ENCODE measurements around the gene ZFP3. TPM values are rescaled to one million over a fixed set of nuclear protein-coding genes. Genes with fewer than 3 reads are reported as not detected.
"Not testable (repeated sequence)": the region's sequence is repeated elsewhere in the genome, so short reads cannot be mapped to it uniquely, and the experiment has no call there.

ZFP3 gene
- total RNA-seq, 1 donor from 2014 or later: 4.2 TPM

DNA sequence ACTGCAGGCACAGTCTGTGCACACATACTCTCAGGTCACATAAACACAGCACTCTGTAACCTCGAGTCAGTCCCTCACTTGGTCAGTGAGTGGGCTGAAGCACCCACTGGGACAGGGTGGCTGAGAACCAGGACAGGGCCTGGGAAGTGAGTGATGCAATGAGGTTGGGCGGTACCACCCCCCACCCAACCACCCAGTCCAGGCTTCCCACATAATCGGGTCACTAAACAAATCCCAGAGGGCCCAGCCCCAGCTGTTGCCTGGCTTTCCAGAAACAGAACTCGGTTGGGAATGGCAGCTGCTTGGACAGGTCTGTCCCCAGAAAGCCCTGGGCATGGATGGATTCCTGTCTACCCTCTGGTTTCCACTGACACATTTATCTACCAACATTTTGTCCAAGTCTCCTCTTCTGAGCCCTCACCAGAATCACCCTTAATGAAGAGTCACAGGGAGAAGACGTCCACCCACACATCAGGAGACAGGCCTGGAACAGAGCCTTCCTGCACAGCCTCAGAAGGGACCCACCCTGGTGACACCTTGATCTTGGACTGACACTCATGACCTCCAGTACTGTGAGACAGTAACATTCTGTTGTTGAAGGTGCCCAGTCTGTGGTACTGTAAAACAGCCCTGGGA is 46.0 kb downstream of the ZFP3 start:
- DNase-seq (ENCODE audit: low spot score): peak; percentile 69

DNA sequence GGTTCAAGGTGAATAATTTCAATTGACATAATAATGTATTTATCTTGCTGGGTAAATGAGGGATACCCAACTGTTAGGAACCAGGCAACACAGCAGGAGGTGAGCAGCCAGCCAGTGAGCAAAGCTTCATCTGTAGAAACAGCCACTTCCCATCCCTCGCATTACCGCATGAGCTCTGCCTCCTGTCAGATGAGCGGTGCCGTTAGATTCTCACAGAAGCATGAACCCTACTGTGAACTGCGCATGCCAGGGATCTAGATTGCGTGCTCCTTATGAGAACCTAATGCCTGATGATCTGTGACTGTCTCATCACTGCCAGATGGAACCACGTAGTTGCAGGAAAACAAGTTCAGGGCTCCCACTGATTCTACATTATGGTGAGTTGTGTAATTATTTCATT is 46.6 kb downstream of the ZFP3 start:
- peak; percentile 41 for DNase-seq (ENCODE audit: low spot score)

DNA sequence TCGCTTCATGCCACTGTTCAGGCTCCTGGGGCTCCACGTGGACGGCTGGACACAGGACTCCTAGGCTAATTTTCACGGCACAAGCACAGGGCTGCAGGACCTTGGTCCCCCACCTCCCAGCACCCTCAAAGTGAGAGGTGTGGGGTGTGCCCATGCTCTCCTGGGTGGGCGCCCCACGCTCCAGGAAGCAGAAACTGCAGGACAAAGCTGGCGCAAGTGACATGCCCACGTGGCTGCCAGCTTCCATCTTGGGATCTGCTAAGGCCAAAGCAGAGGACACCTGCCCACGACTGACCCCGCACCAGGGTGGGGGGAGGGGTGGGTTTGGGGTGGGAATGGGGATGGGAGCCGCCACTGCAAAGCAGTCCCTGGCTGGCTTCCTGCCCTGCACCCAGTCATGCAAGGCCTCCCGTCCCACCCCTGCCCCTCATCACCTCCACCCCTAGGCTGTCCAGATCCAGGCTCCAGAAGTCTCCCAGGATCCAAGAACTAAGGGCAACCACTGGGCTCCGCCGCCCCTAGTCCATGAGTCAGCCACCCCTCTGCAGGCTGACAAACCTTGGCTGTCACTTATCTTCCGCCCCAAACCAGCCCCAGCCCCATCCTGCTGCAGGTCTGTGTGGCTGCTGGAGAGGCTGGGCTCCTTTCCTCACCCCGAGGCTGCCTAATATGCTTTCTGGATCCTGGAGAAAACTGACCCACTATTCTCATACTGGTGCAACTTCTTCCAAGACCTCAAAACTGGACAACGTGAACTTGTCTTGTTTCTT is 48.6 kb downstream of the ZFP3 start:
- DNase-seq (ENCODE audit: low spot score): peak; percentile 60

DNA sequence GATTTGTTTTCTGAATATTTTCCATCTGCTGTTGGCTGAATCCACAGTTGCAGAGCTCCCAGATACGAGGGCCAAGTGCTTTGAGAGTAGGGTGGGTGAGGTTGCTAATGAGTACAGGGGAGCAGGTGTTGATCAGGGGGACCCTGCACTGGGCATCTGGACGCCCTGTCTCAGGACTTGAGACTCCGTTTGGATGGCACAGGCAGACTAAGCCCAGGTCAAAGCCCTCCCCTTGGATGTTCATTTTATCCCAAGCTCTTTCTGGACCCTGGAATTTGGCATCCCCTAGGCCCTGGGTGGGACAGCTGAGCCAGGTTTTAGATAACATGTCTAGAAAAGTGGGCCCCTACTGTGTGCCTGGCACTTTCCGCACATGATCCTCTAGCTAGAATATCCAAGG is 49.6 kb downstream of the ZFP3 start:
- no peak for DNase-seq (ENCODE audit: low spot score)

DNA sequence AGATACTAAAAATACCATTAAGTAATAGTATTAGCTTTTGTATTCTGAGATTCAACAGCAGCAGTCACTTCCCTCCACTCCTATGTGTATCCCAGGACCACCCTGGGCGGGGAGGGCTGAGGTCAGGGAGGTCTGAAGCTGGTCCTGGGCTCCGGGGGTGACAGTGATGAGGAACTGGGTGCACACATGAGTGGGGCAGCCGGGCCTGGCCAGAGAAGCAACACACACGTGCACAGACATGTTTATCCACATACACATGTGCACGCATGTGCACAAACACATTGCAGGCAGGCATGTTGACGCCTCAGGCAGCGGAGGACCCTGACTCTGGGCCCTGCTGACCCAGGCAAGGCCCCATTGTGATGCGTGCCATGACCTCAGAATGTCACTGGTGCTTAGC is 50.1 kb downstream of the ZFP3 start:
- peak; percentile 35 for DNase-seq (ENCODE audit: low spot score)

DNA sequence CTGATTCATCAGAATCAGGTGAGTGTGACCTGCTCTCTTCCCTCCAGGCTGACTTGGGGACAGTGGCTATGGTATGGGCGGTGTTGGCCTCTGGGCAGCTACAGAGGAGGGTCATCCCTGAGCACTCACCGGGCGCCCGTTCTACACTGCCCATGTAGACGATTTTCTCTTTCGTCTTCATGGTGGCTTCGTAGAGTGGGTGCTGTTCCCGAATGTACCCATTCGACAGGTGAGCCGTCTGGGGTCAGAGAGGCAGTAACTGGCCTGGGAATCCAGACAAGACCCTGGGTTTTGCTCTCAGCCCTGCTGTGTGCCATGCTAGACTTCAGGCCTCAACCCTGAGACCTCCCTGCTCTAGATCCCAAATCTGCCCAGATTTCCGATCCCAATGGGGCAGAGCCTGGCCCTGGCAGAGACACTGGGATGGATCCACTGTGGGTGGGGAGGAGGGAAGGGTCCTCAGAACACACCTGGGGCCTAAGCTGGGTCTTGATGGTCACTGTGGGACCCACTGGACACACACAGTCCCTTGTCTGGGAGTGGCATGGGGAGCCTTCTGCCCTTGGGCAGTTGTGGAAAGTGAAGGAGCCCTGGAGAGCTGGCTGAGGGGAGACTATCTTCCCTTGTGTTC is 50.8 kb downstream of the ZFP3 start:
- peak; percentile 85 for DNase-seq (ENCODE audit: low spot score)

DNA sequence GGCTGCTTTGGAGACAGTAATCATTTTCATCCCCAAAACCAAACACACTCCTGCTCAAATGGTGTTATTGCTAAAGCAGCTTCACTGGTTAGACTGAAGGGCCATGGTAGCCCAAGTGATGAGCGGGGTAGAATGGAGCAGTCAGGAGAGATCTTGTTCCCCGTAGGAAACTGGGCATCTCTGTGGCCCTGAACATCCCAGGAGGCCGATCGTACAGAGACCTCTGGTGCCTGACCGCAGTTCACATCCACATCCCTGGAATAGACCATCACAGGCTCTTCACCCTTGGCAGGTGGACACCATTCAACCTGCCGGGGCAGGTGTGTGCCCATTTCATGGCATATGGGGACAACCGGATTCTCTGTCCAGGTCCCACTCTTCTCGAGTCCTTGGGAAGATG is 51.5 kb downstream of the ZFP3 start:
- not testable (repeated sequence) for DNase-seq (ENCODE audit: low spot score)

DNA sequence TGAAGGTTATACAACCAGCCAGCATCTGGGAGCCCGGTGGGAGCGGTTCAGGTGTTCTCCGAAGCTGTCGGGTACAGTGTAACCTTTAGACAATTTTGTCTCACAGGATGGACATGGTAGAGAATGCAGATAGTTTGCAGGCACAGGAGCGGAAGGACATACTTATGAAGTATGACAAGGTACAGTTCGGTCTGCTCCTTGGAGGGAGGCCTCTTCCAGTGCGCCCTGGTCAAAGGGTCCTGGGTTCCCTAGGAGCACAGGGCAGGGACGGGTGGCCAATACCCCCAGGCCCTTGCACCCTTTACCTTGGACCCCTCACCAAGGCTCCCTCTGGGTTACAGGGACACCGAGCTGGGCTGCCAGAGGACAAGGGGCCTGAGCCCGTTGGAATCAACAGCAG is 52.0 kb downstream of the ZFP3 start:
- DNase-seq (ENCODE audit: low spot score): not testable (repeated sequence)

DNA sequence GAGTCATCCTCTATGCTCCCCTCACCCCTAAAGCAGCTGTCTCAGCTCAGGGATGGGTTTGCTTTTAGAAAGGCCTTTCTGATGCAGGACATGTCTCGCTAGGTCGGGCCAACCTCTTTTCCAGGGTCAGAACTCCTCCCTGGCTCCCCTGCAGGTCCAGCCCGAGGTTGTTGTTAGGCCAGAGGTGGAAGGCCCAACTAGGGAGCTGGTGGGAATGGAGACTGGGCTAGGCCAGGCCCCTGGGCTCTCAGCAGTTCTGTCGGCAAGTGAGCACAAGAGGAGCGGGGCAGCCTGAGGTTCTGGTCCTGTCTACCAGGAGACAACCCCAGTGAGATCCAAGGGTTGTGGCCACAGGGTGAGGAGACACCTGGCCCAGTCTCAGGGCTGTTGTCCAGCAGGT is 52.4 kb downstream of the ZFP3 start:
- DNase-seq (ENCODE audit: low spot score): not testable (repeated sequence)

DNA sequence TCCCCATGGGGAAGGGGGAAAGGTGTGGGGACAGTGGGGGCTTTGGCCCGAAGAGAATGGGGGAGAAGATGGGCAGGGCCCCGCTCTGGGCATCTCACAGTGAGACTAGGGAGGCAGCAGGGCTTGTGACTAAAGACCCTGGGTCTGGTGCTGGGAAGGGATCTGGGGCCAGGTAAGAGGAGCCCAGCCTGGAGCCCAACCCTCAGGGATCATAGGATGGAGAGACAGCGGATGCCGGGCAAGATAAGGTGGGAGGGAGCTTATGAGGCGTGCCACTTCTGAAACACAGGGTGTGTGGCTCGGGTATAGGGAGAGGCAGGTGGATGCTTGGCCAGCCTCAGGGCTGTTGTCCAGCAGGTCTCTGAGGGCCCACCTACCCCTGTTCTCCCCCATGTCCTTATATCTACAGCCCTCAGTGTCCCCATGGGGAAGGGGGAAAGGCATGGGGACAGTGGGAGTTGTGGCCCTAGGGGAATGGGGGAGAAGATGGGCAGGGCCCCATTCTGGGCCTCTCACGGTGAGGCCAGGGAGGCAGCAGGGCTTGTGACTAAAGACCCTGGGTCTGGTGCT is 53.0 kb downstream of the ZFP3 start:
- DNase-seq (ENCODE audit: low spot score): no peak

DNA sequence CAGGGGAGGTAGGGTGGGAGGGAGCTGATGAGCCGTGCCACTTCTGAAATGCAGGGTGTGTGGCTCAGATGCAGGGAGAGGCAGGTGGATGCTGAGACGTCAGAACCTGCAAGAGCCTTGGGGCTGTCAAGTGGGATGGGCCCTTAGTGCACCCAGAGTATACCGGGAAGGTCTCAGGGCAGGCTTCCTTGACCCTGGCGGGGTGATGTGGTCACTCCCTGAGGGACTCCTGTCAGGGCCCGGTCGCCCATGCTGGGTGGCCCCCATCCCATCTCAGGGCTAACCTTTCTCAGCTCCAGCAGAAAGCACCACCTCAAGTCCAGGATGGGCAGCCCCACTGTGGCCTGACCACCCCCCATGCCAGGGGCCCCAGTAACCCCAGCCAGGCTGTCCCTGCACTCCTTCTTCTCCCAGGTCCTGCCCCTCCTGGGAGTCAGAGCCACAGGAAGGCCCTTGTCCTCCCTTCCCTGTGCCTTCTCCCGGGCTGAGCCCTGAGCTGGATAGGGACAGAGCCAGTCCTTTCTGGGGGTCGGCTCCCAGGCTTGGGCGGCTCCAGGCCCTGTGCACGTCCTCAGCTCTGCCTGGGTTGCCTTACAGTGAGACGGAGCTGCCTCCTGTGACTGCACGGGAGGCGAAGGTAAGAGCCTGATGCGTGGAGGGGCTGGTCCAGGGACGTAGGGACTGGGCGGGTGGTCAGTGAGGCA is 53.7 kb downstream of the ZFP3 start:
- DNase-seq (ENCODE audit: low spot score): not testable (repeated sequence)

DNA sequence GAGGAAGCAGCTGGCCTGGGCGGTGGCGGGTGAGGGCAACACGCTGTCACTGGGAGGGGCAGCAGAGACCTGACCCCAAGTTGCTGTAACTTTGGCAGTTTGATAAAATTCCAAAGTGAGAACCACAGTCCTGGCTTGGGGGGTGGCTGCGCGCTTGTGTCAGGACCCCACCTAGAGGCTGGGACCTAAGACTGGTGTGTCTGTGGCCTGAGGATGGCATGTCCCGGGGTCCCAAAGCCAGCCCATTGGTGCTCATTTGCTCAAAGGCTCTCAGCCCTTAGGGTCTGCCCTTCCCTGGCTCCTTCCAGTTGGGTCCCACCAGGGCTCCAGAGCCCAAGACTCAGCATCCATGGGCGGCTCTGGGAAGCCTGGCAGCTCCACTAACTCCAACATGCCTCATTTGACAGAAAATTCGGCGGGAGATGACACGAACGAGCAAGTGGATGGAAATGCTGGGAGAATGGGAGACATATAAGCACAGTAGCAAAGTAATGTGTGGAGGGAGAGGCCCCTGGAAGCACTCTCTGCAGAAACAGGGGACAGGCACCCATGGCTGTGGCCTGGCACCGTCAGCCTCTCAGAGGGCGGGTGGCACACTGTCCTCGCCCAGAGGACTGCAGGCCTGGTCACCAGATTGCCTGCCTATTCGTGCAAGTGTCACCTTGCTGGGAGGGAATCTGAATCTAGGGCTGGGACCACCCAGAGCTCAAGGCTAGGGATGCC is 54.4 kb downstream of the ZFP3 start:
- DNase-seq (ENCODE audit: low spot score): peak; percentile 57

DNA sequence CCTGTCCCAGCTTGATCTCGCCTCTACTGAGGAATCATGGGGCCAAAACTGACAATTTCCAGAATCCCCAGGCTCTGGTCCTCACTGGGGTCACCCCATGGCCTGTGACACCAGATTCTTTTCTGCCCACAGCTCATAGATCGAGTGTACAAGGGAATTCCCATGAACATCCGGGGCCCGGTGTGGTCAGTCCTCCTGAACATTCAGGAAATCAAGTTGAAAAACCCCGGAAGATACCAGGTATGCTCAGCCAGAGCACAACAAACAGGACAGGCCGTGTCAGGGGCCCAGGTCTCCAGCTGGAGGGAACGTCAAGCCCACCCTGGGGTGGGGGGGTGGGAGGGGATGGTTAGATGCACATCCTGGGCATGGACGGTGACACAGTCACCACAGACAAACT is 55.0 kb downstream of the ZFP3 start:
- peak; percentile 60 for DNase-seq (ENCODE audit: low spot score)

DNA sequence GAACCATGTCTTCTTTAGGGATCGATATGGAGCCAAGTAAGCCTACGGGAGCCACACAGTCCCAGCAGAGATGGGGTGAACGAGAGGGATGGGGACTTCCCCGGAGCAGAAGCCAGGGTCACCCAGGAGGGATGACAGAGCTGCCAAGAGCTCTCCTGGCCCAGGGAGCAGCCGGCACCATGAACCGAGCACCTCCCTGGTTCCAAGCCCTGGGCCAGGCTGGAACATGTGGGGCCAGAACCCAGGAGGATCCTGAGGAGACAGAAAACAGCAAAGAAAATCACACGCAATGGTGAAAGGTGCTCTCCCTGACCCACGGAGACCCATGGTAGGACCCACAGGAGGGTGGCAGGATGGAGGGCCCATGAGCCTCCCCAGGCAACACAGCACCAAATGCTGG is 55.7 kb downstream of the ZFP3 start:
- peak; percentile 45 for DNase-seq (ENCODE audit: low spot score)

DNA sequence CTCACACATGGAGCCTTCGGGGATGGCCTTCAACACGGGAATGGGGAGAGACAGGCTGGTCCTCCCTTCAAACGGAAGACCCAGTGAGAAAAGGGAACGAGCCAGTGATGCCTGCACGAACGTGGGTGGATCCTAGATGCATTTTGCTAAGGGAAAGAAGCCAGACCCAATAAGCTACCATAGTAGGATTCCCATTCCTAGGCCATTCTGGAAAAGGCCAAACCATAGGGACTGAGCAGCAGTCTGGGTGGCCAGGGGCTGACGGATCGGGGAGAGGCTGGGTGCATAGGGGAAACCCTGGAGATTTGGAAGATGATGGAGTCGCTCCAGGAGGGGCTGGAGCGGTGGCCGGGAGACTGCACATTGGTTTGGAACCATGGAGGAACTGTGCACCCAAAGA is 56.3 kb downstream of the ZFP3 start:
- DNase-seq (ENCODE audit: low spot score): peak; percentile 51

DNA sequence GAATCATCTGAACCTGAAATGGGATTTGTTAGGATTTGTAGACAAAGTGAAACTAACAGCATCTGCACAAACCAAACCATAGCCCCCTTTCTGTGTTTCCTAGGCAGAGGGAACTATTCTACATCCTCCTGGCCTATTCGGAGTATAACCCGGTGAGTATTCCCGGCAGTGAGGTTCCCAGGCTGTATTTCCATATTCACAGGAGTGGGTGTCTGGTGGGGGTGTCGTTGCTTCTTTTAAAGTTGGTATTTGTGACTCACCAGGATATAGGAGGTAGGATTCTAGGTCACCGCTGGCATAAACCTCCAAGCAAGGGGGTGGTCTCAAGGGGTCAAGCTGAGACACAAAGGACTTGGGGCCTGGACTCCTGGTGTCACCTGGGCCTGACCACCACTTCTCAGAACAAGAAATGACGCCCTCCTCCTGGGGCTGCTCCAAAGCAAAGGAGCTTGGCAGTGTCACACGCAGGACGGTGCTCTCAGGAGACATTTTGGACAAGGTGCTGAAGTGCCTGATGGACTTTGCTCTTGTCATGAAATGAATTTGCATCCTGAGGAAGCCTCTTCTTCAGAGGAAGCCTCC is 57.0 kb downstream of the ZFP3 start:
- DNase-seq (ENCODE audit: low spot score): peak; percentile 60

DNA sequence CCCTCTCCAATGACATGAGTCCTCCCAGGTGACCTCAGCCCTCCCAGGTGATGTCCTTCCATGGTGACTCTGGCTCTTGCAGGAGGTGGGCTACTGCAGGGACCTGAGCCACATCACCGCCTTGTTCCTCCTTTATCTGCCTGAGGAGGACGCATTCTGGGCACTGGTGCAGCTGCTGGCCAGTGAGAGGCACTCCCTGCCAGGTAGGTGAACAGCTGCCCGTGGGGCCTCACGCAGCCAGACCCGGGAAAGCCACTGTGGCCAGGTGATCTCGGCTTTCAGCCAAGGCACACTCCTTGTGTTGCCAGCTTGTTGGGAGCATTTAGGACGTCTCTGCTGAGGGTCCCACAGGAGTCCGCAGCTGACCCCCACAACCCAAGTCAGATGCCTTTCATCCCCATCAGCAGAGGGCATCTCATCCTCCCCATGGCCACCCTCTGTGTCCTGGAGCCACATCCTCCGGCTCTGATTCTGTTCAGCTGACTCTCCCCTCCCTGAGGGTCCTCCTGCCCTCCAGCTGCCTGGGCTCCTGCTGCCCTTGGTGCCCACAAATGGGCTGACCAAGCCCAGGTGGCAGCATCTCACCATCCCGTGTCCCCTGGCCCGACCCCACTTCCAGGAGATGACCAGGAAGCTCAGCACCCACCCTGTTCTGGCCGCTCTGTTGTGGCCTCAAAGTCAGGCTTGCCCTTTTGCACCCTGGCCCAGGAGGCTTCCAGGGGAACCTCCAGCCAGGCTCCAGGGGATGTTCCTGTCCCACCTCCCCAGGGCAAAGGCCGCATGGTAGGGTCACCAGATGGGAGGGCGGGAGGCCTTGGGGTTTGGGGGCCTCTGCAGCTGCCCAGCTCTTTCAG is 57.7 kb downstream of the ZFP3 start:
- DNase-seq (ENCODE audit: low spot score): peak; percentile 55

DNA sequence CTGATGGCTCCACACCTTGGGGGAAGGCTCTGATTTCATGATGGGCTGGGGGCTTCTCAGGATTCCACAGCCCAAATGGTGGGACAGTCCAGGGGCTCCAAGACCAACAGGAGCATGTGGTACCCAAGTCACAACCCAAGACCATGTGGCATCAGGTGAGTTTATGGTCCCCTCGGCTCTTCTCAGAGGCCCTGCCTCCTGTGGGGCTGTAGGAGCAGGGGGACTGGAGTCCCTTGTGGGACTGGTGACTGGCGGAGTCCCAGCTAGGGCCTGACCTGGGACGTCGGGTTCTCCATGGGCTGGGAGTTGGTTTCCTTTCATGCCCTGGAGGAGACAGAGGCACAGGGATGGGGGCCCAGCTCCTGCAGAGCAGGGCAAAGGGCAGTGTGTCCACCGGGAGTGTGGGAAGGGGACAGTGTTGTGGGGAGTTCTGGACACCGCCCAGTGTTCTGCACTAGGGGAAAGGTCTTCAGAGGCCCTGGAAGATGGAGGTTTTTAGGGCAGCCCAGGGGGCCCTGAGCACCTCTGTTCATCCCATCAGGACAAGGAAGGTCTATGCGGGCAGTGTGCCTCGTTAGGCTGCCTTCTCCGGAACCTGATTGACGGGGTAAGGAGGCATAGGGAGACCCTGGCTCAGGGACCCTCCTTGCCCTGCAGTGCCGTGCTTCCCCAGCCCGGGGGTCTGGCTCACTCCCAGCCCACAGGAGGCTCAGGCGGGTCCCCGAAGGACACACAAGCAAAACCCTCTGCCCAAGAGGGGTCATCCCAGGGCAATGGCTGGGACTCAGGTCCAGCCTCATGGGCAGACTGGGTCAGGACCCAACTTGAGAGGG is 58.5 kb downstream of the ZFP3 start:
- DNase-seq (ENCODE audit: low spot score): not testable (repeated sequence)
